GM06990 (cell line): ENCODE results near the gene FTCDNL1.

Experiments
- DNase-seq: peaks from one replicate; pipeline ENCODE4 v3.0.0-alpha.2; 2011; ENCODE audit not compliant: insufficient read length; ENCODE audit errors: extremely low read depth
- H3K27me3 ChIP-seq: replicated peaks from 2 replicates; pipeline ENCODE4 v1.6.0; 2011; ENCODE audit warnings: low read length; ENCODE audit not compliant: control insufficient read depth, insufficient read depth
- H3K36me3 ChIP-seq: 2 replicates; pipeline ENCODE4 v1.5.1; 2011; ENCODE audit warnings: low read length; ENCODE audit not compliant: control insufficient read depth, insufficient read depth
- H3K4me3 ChIP-seq: replicated peaks from 2 replicates; pipeline ENCODE4 v1.5.1; 2011; ENCODE audit warnings: low read depth, mild to moderate bottlenecking, control low read depth, low read length
- CTCF ChIP-seq: IDR thresholded peaks from 2 replicates; pipeline ENCODE4 v1.5.1; 2011; ENCODE audit warnings: low read length, control low read depth, mild to moderate bottlenecking, inconsistent platforms; ENCODE audit not compliant: insufficient read depth, poor library complexity, severe bottlenecking

The FTCDNL1 gene

GRCh38 chr2:199838399-199838798, 12.6 kb downstream of the FTCDNL1 start:
- no peaks in the 10 kb centered on the region for H3K36me3 ChIP-seq
- no peak for DNase-seq
- H3K27me3 ChIP-seq = no peaks in the 10 kb centered on the region
- H3K4me3 ChIP-seq = no peak overlapping the region
- no peak for TF ChIP-seq CTCF

- Histone ChIP-seq H3K27me3 (no peaks in the 10 kb centered on the region), H3K4me3 (no peak overlapping the region), H3K36me3 (no peaks in the 10 kb centered on the region)
- DNase-seq = no peak
- no peak for TF ChIP-seq CTCF
Measured at GRCh38 chr2:199836943-199837342, 14.0 kb downstream of the FTCDNL1 start.

- H3K4me3 ChIP-seq = no peak overlapping the region
- TF ChIP-seq CTCF = no peak
- H3K27me3 ChIP-seq = no peaks in the 10 kb centered on the region
- H3K36me3 ChIP-seq = no peaks in the 10 kb centered on the region
- DNase-seq = no peak
Measured at GRCh38 chr2:199833525-199833924, 17.5 kb downstream of the FTCDNL1 start.

- no peak for DNase-seq
- Histone ChIP-seq H3K36me3 (no peaks in the 10 kb centered on the region), H3K4me3 (no peak overlapping the region), H3K27me3 (no peaks in the 10 kb centered on the region)
- TF ChIP-seq CTCF = no peak
Measured at GRCh38 chr2:199830531-199830930, 20.5 kb downstream of the FTCDNL1 start.

- Histone ChIP-seq H3K27me3 (no peaks in the 10 kb centered on the region), H3K36me3 (no peaks in the 10 kb centered on the region), H3K4me3 (no peak overlapping the region)
- TF ChIP-seq CTCF = no peak
- DNase-seq = no peak
Measured at GRCh38 chr2:199829628-199830027, 21.4 kb downstream of the FTCDNL1 start.

- DNase-seq = no peak
- H3K36me3 ChIP-seq = no peaks in the 10 kb centered on the region
- no peak for TF ChIP-seq CTCF
- H3K4me3 ChIP-seq = no peak overlapping the region
- no peaks in the 10 kb centered on the region for H3K27me3 ChIP-seq
Measured at GRCh38 chr2:199819746-199820145, 31.2 kb downstream of the FTCDNL1 start.
